NCI-H1105 treated with DMSO at 0.1 percent for 48 hours (cell line): ENCODE measurements around the gene GULP1.
"Not testable (repeated sequence)": the region's sequence is repeated elsewhere in the genome, so short reads cannot be mapped to it uniquely, and the experiment has no call there.

Source experiments
- DNase-seq: peaks from one replicate; lab custom pipeline; 2025; lab: John Stamatoyannopoulos, UW

The GULP1 gene

DNA sequence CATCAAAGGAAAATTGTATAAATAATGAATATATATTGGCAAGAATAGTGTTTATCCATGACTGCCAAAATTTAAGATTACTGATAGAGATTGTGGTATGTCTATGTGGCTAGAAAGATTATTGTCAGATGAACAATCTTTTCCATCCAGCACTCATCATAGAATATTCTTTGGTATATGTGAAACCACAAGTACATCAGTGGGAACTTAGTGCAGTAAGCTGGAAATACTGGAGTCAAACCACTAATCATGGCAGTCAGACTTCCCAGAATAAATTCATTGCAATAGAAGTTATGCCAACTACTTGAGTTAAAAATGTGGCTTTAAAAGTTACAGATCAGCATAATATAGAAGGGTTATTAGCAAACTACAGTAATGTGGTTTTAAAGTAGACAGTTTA, 310.3 kb downstream of the GULP1 start:
- no peak for DNase-seq

DNA sequence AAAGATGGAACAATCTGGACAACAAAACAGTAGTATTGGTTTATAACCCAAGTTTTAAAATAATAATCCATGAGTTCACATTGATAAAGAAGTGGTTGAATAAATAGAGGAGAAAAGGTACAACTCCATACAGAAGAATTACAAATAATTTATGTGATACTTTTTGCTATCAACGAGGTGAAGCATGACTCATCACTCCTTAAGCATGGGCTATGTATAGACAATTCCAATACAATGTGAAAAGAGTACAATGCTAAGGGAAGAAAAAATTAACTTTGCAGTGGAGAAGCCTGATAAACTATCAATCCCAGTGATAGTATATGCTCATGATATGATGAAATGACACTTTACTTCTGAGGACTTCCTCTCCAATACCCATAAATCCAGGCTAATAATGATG, 312.9 kb downstream of the GULP1 start:
- DNase-seq = no peak

DNA sequence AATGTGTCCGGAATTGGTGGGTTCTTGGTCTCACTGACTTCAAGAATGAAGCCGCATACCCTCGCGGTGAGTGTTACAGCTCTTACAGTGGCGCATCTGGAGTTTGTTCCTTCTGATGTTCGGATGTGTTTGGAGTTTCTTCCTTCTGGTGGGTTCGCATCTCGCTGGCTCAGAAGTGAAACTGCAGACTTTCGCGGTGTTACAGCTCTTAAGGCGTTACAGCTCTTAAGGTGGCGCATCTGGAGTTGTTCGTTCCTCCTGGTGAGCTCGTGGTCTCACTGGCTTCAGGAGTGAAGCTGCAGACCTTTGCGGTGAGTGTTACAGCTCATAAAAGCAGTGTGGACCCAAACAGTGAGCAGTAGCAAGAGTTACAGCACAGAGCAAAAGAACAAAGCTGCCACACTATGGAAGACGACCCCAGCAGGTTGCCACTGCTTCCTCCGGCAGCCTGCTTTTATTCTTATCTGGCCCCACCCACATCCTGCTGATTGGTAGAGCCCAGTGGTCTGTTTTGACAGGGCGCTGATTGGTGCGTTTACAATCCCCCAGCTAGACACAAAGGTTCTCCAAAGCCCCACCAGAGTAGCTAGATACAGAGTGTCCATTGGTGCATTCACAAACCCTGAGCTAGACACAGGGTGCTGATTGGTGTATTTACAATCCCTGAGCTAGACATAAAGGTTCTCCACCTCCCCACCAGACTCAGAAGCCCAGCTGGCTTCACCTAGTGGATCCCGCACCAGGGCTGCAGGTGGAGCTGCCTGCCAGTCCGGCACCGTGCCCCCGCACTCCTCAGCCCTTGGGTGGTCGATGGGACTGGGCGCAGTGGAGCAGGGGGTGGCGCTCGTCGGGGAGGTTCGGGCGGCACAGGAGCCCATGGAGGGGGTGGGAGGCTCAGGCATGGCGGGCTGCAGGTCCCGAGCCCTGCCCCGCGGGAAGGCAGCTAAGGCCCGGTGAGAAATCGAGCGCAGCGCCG, 314.2 kb downstream of the GULP1 start:
- not testable (repeated sequence) for DNase-seq

DNA sequence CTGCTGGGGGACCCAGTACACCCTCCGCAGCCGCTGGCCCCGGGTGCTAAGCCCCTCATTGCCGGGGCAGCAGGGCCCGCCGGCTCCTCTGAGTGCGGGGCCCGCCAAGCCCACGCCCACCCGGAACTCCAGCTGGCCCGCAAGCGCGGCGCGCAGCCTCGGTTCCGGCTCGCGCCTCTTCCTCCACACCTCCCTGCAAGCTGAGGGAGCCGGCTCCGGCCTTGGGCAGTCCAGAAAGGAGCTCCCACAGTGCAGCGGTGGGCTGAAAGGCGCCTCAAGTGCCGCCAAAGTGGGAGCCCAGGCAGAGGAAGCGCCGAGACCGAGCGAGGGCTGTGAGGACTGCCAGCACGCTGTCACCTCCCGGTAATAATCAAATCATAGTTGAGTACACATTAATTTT, 314.9 kb downstream of the GULP1 start:
- DNase-seq = not testable (repeated sequence)

DNA sequence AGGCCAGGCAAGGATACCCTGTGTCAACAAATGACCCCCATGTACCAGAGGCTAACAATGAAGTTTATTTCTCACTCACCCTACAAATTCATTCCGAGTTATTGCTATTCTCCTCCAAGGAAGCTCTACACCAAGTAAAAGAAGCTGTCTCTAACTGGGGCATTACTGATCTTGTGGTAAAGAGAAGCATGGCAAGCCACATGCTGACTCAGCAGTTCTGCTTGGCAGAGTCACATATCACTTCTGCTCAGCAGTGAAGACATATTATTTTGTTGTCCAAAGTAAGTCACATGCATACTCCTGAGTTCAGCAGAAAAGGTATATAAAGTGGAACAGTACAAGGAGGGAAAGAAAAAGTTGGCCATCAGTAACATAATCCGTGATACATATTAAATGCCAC, 315.8 kb downstream of the GULP1 start:
- DNase-seq = no peak

DNA sequence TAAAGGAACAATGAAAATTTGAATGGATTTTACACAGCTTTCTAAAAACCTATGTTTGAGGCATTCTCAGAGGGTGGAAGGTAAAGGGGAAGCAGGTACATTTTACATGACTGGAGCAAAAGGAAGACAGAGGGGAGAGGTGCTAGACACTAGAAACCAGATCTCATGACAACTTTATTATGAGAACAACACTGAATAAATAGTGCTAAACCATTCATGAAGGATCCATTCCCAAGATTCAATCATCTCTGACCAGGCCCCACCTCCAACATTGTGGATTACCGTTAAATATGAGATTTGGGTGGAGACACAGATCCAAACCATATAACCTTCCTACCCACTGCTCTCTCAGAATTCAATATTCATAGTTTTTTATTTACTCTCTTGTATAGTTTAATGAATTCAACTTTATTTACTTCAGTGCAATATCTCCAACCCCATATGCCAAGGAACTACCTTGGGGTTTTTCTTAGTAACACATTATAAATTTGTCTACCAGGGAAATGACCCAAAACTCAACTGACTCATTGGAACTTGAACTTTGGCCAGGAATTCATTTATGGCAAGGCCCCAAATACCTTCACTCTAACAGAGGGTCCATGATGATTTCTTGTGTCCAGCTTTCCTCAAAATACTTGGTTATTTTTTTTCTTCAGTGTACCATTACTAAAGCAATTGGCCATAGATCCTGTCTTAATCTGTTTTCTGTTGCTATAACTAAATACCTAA, 317.8 kb downstream of the GULP1 start:
- no peak for DNase-seq

DNA sequence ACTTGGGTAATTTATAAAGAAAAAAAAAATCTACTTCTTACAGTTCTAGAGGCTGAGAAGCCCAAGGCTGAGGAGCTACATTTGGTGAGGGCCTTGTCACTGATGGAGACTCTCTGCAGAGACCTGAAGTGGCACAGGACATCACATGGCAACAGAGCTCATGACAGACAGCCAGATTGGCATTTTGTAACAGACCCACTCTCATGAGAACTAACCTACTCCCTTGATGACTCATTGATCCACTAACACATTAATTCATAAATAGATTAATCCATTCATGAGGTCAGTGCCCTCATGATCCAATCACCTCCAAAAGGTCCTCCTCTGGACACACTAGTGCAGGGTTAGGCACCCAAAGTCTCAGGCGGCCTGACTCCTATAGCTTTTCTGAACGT, 318.4 kb downstream of the GULP1 start:
- DNase-seq = no peak

DNA sequence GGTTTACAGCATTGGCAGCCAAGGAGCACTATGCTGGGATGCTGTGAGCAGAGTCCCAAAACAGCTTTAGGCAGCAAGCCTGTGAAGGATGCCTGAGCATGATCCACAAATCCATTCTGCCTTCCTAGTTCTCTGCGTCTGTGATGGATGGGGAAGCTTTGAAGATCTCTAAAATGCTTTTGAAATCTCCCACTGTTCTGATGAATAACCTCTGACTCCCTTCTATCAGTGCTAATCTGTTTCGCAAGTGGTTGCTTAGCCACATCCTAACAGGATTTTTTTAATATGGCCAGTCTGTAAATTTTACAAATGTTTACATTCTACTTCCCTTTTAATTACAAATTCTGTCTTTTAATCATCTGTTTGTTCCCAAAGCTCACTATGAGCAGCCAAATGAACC, 319.2 kb downstream of the GULP1 start:
- DNase-seq = no peak

DNA sequence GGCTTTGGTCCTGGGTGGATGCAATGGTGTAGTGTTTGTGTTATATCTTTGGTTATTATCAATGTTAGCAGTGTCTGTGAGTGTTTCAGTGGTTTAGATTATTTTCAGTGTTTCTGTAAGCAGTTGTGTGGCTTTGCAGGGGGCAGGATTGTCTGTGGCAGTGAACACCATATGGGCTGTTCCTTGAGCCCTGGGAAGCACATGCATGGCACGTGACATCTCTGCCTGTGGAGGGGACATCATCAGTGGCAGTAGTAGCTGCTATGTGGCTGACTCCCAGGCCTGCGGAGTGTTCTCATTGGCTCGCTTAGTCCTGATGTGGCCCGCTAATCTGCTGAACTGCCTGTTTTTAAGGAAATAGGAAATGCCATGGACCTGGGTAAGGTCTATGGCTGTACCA, 327.5 kb downstream of the GULP1 start:
- DNase-seq = no peak

DNA sequence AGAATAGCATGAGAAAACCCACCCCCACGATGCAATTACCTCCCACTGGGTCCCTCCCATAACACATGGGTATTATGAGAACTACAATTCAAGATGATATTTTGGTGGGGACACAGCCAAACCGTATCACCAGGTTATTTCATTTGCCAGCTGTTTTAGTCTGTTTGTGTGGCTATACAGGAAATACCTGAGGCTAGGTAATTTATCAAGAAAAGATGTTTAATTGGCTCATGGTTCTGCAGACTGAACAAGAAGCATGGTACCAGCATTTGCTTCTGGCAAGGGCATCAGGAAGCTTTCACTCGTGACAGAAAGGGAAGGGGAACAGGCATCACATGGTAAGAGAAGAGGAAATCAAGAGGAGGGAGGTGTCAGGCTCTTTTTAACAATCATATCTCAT, 329.2 kb downstream of the GULP1 start:
- DNase-seq = no peak

DNA sequence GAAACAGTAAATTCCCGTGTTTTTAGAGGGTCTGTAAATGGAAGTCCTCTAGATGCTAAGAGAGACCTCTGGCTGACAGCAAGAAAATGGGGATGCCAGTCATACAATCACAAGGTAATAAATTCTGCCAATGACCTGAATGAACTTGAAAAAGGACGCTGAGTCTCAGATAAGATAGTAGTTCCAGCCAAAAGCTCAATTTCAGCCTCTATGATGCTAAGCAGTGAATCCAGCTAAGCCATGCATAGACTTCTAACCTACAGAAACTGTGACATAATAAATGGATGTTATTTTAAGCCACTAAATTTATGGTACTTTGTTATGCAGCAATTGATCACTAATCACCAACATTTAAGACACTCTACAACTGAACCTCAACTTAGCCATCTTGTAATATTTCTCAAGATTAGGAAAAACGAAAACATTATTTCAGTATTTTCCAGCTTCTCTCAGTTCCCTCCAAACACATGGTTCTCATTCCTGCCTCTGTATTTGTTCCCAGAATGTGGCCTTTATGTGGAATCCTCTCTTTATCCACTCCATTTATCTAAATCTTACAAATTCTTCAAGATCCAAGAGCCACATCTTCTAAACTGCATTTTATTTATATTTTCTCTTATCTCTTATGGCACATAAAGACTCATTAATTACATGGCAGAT, 331.1 kb downstream of the GULP1 start:
- no peak for DNase-seq

DNA sequence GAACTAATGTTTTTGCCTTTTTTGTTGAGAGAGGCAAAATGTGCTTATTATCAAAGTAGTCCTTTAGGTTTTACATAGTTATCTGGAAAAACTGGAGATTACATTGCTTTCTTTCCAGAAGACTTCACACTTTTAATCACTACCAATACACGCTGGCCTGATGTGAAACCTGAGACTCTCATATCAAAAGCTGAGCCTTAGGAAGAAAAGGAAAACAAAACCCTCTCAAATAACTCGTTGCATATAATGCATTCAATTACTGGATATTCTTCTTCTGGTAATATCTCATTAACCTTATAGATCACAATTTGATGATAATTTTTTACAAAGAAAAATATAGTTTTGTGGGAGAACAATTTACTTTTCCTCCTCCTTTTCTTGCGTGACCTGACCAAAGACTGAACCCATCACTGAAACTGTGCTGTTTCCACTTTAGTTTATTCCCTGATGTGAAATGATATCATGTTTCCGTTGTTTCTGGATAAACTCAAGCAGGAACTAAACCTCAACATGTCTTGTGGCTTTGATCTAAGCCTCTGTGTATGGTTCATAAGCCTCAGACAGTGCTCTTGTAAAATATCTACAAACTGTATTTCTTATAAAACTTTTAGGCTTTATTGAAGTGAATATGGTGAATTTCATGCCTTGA, 332.4 kb downstream of the GULP1 start:
- peak; percentile 46 for DNase-seq

DNA sequence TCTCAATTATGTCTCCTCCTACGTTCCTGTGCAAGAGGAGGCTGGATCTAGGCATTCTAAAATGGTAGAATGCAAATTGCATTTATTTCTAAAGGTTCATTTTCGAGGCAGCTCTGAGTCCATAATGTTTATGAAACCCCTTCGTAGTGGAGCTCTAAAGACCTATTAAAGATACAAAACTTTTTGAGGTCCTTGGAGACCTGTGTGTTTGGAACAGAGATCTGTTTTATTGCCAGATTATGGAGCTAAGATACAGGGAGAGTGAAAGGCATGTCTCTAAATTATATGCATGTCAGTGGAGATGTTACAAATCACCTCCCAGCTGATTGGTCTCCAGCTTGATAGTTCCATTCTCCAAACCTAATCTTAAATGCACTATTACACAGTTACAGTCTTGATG, 335.8 kb downstream of the GULP1 start:
- no peak for DNase-seq

DNA sequence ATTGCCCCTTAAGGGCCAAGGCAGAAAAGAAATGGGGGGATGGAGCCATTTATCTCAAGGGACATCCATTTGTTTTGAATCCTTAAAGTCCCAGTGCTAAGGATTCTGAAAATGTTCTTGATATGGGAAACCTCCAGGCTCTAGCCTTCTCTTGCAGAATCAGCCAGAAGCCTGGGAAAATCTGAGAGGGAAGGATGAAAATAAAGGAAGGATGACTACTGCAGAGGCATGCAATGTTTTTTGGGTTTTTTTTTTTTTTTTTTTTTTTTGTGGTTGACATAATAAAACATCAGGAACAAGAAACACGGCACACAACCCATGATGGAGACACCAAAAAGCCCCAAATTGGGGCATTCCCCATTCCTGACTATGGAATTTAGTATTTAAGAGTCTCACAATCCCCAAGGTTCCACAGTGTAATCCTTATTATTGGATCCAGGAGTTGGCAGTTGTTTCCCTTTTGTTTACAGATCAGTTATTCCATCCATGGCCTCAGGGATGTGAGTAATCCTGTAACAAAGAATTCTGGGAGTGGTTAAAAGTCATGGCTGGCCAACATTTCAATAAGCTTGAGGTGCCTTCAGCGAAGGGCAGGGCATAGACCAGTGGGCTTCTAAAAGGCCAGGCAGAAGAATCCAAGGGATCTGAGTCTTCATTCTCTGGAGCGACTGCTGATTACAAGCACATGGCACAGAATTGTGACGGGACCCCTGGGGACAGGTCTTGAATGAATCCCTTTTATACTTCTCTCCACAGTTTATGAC, 337.5 kb downstream of the GULP1 start:
- DNase-seq = no peak

DNA sequence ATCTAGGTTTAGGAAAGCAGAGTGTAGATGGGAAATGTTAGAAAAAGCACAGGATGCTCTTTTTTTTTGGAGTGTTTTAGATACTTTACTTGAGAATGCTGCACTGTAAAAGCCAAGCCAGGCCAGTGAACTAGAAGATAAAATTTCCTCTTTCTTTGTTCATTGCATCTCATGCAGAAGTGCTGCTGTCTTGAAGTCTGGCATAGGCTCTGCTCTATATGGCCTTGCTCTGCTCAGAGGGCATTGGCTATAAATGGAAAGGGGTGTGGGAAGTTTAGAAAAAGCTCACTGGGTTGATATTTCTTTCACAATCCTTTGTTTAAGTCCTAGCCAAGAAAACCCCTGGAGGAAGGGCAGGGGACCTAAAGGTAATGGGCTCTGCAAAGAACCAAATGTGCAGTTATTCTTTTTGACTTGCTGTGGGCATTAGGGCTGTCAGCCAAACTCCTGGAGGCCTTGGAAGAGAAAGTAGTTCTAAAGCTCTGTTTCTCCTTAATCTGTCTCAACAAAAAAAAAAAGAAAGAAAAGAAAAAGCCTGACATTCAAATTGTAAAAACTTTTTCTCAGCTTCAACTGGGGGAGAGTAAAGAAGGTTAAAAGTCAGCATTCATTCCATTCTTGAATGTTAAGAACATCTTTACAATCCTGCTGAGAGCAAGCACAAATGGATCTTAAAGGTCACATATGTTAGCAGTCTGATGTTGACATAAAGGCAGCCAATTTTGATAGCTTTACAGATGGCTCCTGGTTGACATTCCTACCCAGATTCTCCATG, 338.3 kb downstream of the GULP1 start:
- no peak for DNase-seq

DNA sequence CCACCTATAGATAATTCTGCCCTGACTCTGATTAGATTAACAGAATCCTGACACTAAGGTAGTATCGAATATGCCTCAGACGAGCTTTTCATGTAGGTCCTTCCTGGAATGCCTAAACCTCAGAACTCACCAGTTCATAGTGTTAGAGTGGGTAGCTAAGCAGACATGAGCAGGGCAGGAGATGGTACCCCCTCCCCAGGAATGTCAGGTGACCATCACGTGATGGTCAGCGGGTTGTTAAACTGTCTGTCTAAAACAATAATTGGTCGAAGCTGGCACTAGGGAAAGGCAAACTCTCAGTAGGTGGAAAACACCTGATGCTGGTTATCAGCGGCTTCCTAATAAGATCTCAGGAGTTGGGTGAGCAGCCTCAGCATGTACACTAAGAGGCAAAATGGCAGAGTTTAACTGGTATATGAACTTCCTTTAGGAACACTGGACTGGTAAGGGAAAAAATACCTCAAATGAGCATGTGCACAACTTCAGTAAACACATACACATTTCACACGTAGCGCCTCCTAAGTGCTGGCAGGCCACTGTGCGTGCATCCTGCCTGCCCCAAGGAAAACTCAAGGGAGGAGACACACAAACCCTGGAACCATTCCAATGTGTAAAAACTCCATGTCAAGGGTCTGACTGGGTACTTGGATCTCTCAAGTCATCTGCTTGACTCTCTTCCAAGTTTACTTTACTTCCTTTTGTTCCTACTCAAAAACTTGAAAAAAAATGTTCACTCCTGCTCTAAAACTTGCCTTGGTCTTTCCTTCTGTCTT, 339.5 kb downstream of the GULP1 start:
- DNase-seq = no peak

DNA sequence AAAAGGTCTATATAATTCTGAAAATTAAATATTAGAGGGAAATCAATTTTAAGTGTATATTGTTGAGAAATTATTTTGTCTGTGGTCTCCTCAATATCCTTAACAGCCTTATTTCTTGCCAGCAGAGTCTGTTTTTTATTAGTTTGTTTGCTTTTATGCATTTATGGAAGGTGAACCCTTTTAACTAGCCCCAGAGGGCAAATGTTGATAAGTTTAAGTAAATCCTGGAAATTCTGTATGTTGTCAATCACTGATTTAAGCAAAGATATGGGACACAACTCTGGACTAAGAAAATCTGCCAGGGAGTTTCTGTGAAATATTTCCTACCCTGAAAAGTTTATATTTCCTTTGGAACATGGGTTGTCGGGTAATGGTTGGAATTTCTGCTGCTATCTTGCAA, 343.0 kb downstream of the GULP1 start:
- no peak for DNase-seq
